ENCODE results near the gene OR4A47.
"Not testable (repeated sequence)": the region's sequence is repeated elsewhere in the genome, so short reads cannot be mapped to it uniquely, and the experiment has no call there.

The OR4A47 gene, protein sequence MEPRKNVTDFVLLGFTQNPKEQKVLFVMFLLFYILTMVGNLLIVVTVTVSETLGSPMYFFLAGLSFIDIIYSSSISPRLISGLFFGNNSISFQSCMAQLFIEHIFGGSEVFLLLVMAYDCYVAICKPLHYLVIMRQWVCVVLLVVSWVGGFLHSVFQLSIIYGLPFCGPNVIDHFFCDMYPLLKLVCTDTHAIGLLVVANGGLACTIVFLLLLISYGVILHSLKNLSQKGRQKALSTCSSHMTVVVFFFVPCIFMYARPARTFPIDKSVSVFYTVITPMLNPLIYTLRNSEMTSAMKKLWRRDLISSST

GRCh38 chr11:48488493-48488892, at the start of gene OR4A47:
TSS of gene OR4A47 (plus strand) at chr11:48488793. CDS start at chr11:48488793, 0 bp downstream.
- DNase-seq (ENCODE audit: low spot score): not testable (repeated sequence)

DNA sequence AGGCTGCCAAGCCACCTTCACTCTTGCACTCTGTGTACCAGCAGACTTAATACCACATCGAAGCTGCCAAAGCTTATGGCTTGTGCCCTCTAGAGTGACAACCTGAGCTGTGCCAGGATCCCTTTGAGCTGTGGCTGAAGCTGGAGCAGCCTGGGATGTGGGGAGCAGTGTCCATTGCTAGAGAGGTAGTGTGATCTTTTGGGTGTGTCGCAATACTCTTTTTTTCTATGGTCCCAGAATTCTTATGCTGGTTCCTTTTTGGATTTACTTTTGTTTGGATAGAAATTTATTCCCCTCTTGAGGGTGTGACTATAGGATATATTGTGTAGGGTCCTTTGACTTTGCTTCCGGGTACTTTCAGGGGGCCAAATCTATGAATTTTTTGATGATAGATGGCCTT, 32.7 kb upstream of the OR4A47 start:
- not testable (repeated sequence) for DNase-seq (ENCODE audit: low spot score)

DNA sequence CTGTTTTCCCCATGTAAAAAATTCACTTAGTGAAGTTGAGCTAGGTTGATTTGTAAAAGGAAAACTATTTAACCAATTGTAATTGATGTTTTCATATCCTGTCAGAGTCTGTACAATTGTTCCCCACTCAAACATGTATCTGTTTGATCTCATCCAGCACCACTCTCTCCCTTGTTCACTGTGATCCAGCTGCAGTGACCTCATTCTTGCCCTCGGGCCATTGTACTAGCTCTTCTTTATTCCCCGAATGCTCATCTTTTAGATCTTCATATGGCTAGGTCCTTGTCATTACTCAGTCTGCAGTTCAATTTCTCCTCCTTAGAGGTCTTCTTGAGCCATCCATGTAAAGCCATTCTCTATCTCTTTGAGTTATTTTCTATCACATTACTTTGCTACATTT, 14.6 kb upstream of the OR4A47 start:
- peak; percentile 41 for DNase-seq (ENCODE audit: low spot score)

DNA sequence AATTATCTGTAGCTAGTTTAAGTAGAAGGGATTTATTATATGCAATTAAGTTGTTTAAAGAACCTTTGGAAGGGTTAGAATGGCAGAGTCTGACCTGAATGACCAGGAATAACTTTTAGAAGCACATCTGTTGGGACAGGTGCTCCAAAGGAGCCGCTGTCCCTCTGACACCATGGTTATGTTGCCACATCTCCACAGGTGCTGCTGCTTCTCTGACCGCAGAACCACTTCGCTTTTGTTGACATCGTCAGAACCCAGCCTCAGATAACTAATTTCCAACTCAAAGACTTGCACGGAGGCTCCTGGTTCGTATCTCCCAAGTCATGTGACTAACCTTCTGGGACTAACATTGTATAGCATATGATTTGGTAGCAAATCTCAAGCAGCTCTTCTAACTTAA, 13.9 kb upstream of the OR4A47 start:
- DNase-seq (ENCODE audit: low spot score): not testable (repeated sequence)

- not testable (repeated sequence) for DNase-seq (ENCODE audit: low spot score)
These were observed 17.6 kb downstream of the OR4A47 start for GRCh38 chr11:48506169-48506568.

- DNase-seq (ENCODE audit: low spot score): no peak
These were observed 50.4 kb downstream of the OR4A47 start for GRCh38 chr11:48538991-48539390.
